A172 (cell line): Measurements from ENCODE around the gene TMEM167A. TPM values are rescaled to one million over a fixed set of nuclear protein-coding genes. Genes with fewer than 3 reads are reported as not detected.
"Not testable (repeated sequence)": the region's sequence is repeated elsewhere in the genome, so short reads cannot be mapped to it uniquely, and the experiment has no call there.

Experiments
- DNase-seq: peaks from one replicate; pipeline ENCODE4 v3.0.0-alpha.2; 2015; ENCODE audit warnings: low spot score
- total RNA-seq: library from RNA; depleted of rRNA; stranded (reverse); fragments of >200 nt; shearing (Covaris generic); gene quantifications from 2 replicates; pipeline ENCODE4 v1.2.3, GENCODE V29; 2014

TMEM167A gene
- total RNA-seq, 1 experiment from 2014 or later = 139 TPM

- DNase-seq = no peak
Measured at GRCh38 chr5:83090169-83090568, 13.0 kb upstream of the TMEM167A start.

- no peak for DNase-seq
Measured at GRCh38 chr5:83085106-83085505, 7.9 kb upstream of the TMEM167A start.

- DNase-seq = no peak
Measured at GRCh38 chr5:83084336-83084735, 7.1 kb upstream of the TMEM167A start.

- no peak for DNase-seq
Measured at GRCh38 chr5:83082750-83083149, 5.6 kb upstream of the TMEM167A start.

- no peak for DNase-seq
Measured at GRCh38 chr5:83077662-83078261, 568 bp upstream of the TMEM167A start.

- no peak for DNase-seq
Measured at GRCh38 chr5:83072966-83073365, 4.2 kb downstream of the TMEM167A start.

- DNase-seq = no peak
Measured at GRCh38 chr5:83071286-83072051, 5.7 kb downstream of the TMEM167A start.

- DNase-seq = no peak
Measured at GRCh38 chr5:83069096-83069799, 7.9 kb downstream of the TMEM167A start.

GRCh38 chr5:83067377-83067776, 9.8 kb downstream of the TMEM167A start:
- DNase-seq = not testable (repeated sequence)

GRCh38 chr5:83066548-83067110, 10.6 kb downstream of the TMEM167A start:
- DNase-seq = no peak

- DNase-seq = no peak
Measured at GRCh38 chr5:83059341-83059740, 17.9 kb downstream of the TMEM167A start.

GRCh38 chr5:83058726-83059125, 18.5 kb downstream of the TMEM167A start:
- no peak for DNase-seq

GRCh38 chr5:83055166-83055565, 22.0 kb downstream of the TMEM167A start:
- DNase-seq = no peak

GRCh38 chr5:83050723-83051340, 26.4 kb downstream of the TMEM167A start:
- no peak for DNase-seq

- no peak for DNase-seq
Measured at GRCh38 chr5:83049370-83049885, 27.8 kb downstream of the TMEM167A start.

GRCh38 chr5:83048811-83049210, 28.4 kb downstream of the TMEM167A start:
- DNase-seq = no peak

GRCh38 chr5:83048277-83048676, 28.9 kb downstream of the TMEM167A start:
- no peak for DNase-seq

- no peak for DNase-seq
Measured at GRCh38 chr5:83044926-83045325, 32.3 kb downstream of the TMEM167A start.

GRCh38 chr5:83042507-83042906, 34.7 kb downstream of the TMEM167A start:
- no peak for DNase-seq

- no peak for DNase-seq
Measured at GRCh38 chr5:83038924-83039323, 38.3 kb downstream of the TMEM167A start.

GRCh38 chr5:83036991-83037575, 40.1 kb downstream of the TMEM167A start:
- no peak for DNase-seq
